HG02763 (cell line): Measurements from ENCODE around the gene APAF1.

ENCODE experiments used
- ATAC-seq: cut with Tn5 transposase; IDR thresholded peaks from one replicate; pipeline ENCODE4 v1.9.1; 2021; ENCODE audit warnings: mild to moderate bottlenecking, moderate library complexity; ENCODE audit not compliant: unreplicated experiment

The APAF1 gene

GRCh38 chr12:98656289-98657101 is 11.4 kb downstream of the APAF1 start:
- ATAC-seq = no peak

GRCh38 chr12:98660521-98660920 is 15.4 kb downstream of the APAF1 start:
- ATAC-seq = no peak

- ATAC-seq = no peak
Measured at GRCh38 chr12:98669751-98670150, 24.7 kb downstream of the APAF1 start.

GRCh38 chr12:98671459-98671858 is 26.4 kb downstream of the APAF1 start:
- no peak for ATAC-seq

GRCh38 chr12:98674841-98675240 is 29.8 kb downstream of the APAF1 start:
- ATAC-seq = no peak

GRCh38 chr12:98678236-98678945 is 33.3 kb downstream of the APAF1 start:
- no peak for ATAC-seq

GRCh38 chr12:98678946-98679610 is 34.0 kb downstream of the APAF1 start:
- ATAC-seq = no peak

- ATAC-seq = no peak
Measured at GRCh38 chr12:98679611-98680005, 34.5 kb downstream of the APAF1 start.

- no peak for ATAC-seq
Measured at GRCh38 chr12:98684199-98684598, 39.1 kb downstream of the APAF1 start.

GRCh38 chr12:98686603-98687002 is 41.5 kb downstream of the APAF1 start:
- ATAC-seq = no peak

- ATAC-seq = no peak
Measured at GRCh38 chr12:98691351-98691750, 46.3 kb downstream of the APAF1 start.

GRCh38 chr12:98696036-98696646 is 51.1 kb downstream of the APAF1 start:
- no peak for ATAC-seq

GRCh38 chr12:98697209-98697608 is 52.1 kb downstream of the APAF1 start:
- ATAC-seq = no peak

GRCh38 chr12:98698603-98699463 is 53.7 kb downstream of the APAF1 start:
- peak; percentile 80 for ATAC-seq

GRCh38 chr12:98699586-98699985 is 54.5 kb downstream of the APAF1 start:
- ATAC-seq = no peak

- no peak for ATAC-seq
Measured at GRCh38 chr12:98701166-98701565, 56.1 kb downstream of the APAF1 start.

- no peak for ATAC-seq
Measured at GRCh38 chr12:98709022-98709421, 63.9 kb downstream of the APAF1 start.

GRCh38 chr12:98714426-98714825 is 69.3 kb downstream of the APAF1 start:
- ATAC-seq = no peak

- no peak for ATAC-seq
Measured at GRCh38 chr12:98719515-98720504, 74.7 kb downstream of the APAF1 start.
